ENCODE results near the gene ARID5B. TPM values are rescaled to one million over a fixed set of nuclear protein-coding genes. Genes with fewer than 3 reads are reported as not detected.

Gene ARID5B
- total RNA-seq, 1 experiment from 2014 or later: 0.04 TPM

DNA sequence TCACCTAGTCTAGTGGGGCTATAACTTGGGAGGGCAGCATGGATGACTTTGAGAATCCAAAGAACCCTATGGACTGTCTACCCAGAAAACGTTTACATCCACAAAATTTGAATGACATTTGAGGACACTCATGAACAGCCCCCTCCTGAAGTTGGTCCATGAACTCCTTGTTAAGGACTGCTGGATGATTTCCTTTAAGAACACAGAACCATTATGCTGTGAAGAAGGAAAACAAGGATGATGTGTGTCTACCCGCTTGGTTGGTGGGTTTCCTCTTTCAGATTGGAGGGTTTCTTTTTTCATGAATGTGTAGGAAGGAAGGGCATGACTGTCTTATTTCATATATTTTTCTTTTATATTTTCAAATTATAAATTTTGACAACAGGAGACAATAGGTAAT lies 58.3 kb downstream of the ARID5B start:
- H3K4me2 ChIP-seq (ENCODE audit: insufficient read depth, insufficient read length, low read length): no peak overlapping the region
- H3K9ac ChIP-seq (ENCODE audit: extremely low read depth, insufficient read length, low read length): no peak overlapping the region
- no peaks in the 10 kb centered on the region; a peak in 1 of 7 replicates for H3K36me3 Mint-ChIP-seq (ENCODE audit: insufficient read depth in 1 of 3, low read depth in 3 of 3)
- no peaks in the 10 kb centered on the region for H3K79me2 ChIP-seq (ENCODE audit: insufficient read depth, low read length)
- no CpG with 5 or more reads among the region's 2 CpGs for WGBS (ENCODE audit: extremely low coverage, insufficient read length, low lambda C conversion rate)
- no peak overlapping the region for H2BK20ac ChIP-seq (ENCODE audit: low read depth, low read length, poor library complexity, severe bottlenecking)
- H3K9me3 Mint-ChIP-seq: no peaks in the 10 kb centered on the region
- TF ChIP-seq, protein P1, sequence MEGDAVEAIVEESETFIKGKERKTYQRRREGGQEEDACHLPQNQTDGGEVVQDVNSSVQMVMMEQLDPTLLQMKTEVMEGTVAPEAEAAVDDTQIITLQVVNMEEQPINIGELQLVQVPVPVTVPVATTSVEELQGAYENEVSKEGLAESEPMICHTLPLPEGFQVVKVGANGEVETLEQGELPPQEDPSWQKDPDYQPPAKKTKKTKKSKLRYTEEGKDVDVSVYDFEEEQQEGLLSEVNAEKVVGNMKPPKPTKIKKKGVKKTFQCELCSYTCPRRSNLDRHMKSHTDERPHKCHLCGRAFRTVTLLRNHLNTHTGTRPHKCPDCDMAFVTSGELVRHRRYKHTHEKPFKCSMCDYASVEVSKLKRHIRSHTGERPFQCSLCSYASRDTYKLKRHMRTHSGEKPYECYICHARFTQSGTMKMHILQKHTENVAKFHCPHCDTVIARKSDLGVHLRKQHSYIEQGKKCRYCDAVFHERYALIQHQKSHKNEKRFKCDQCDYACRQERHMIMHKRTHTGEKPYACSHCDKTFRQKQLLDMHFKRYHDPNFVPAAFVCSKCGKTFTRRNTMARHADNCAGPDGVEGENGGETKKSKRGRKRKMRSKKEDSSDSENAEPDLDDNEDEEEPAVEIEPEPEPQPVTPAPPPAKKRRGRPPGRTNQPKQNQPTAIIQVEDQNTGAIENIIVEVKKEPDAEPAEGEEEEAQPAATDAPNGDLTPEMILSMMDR (conservative IDR thresholded peaks at IDR 0.05): no peak
- H2AK5ac ChIP-seq (ENCODE audit: insufficient read length, low read length): no peak overlapping the region
- no peak overlapping the region for H2BK12ac ChIP-seq (ENCODE audit: insufficient read length, low read depth, low read length)
- no peaks in the 10 kb centered on the region for H3K79me1 ChIP-seq (ENCODE audit: insufficient read depth, low read depth, low read length, poor library complexity, severe bottlenecking)
- H3K23me2 ChIP-seq (ENCODE audit: insufficient read length, low read depth, low read length, poor library complexity, severe bottlenecking): no peaks in the 10 kb centered on the region
- DNase-seq: no peak
- H3K27ac ChIP-seq (ENCODE audit: insufficient read length, low read depth, low read length): no peak overlapping the region
- no peaks in the 10 kb centered on the region; the same call in 1 of the 2 replicates for H3K4me1 ChIP-seq (ENCODE audit: insufficient read depth, low read length)
- H4K91ac ChIP-seq (ENCODE audit: insufficient read length, low read depth, low read length): no peak overlapping the region
- H2BK15ac ChIP-seq (ENCODE audit: low read depth, low read length): no peak overlapping the region
- no peaks in the 10 kb centered on the region for H3K9me3 ChIP-seq (ENCODE audit: control insufficient read depth, low read depth, low read length)
- H3K27ac Mint-ChIP-seq: no peak overlapping the region
- H3T11ph ChIP-seq (ENCODE audit: low read length): no peak overlapping the region
- H3K18ac ChIP-seq (ENCODE audit: insufficient read length, low read depth, low read length): no peak overlapping the region
- no peak overlapping the region for H3K14ac ChIP-seq (ENCODE audit: insufficient read depth, low read length)
- H3K27me3 Mint-ChIP-seq (ENCODE audit: low read depth): peaks cover 1% of the 10 kb centered on the region; the same call in 1 of the 2 replicates
- no peak overlapping the region for H3K56ac ChIP-seq (ENCODE audit: insufficient read length, low read depth, low read length)
- H3K23ac ChIP-seq (ENCODE audit: insufficient read length, low read depth, low read length): no peak overlapping the region
- no peak overlapping the region for H3K4ac ChIP-seq (ENCODE audit: low read depth, low read length)
- no peak overlapping the region for H3K4me3 Mint-ChIP-seq
- no peak overlapping the region for H2AFZ ChIP-seq (ENCODE audit: low read length)
- no peak overlapping the region for H2BK5ac ChIP-seq (ENCODE audit: insufficient read length, low read length)
- no peak overlapping the region for H4K8ac ChIP-seq (replicated peaks; ENCODE audit: insufficient read length, low read depth, low read length)
- no peak overlapping the region for H4K5ac ChIP-seq (ENCODE audit: insufficient read length, low read depth, low read length)
- H2BK120ac ChIP-seq (ENCODE audit: low read depth, low read length, poor library complexity, severe bottlenecking): no peak overlapping the region
- no peaks in the 10 kb centered on the region for H3K27me3 ChIP-seq (ENCODE audit: insufficient read depth, low read length)
- H3K4me1 Mint-ChIP-seq: peaks cover 8 to 12% of the 10 kb centered on the region in 2 experiments
- H4K20me1 ChIP-seq (ENCODE audit: control insufficient read depth, insufficient read depth, insufficient read length): no peaks in the 10 kb centered on the region
